Neuronal stem cell (in vitro differentiated cells): ENCODE measurements around the gene ADAMTSL5. TPM values are rescaled to one million over a fixed set of nuclear protein-coding genes. Genes with fewer than 3 reads are reported as not detected.

Experiments
- DNase-seq: peaks from one replicate; pipeline ENCODE4 v3.0.0-alpha.2; 2013; ENCODE audit warnings: low spot score
- H2AFZ ChIP-seq: one replicate; pipeline ENCODE4 v1.6.1; 2013; ENCODE audit warnings: mild to moderate bottlenecking, low read length, inconsistent platforms
- H2AK5ac ChIP-seq: 2 replicates; pipeline ENCODE4 v1.6.1; 2013; ENCODE audit warnings: low read depth, mild to moderate bottlenecking, inconsistent platforms, low read length, moderate library complexity, mixed read lengths
- H2BK120ac ChIP-seq: 2 replicates; pipeline ENCODE4 v1.6.1; 2013; ENCODE audit warnings: low read depth, mild to moderate bottlenecking, inconsistent platforms, low read length, moderate library complexity, mixed read lengths
- H2BK12ac ChIP-seq: one replicate; pipeline ENCODE4 v1.6.1; 2013; ENCODE audit warnings: low read length, inconsistent platforms
- H2BK15ac ChIP-seq: 2 replicates; pipeline ENCODE4 v1.6.1; 2013; ENCODE audit warnings: mild to moderate bottlenecking, low read length, inconsistent platforms, mixed read lengths
- H2BK5ac ChIP-seq: one replicate; pipeline ENCODE4 v1.6.1; 2013; ENCODE audit warnings: inconsistent platforms, mild to moderate bottlenecking, low read length, moderate library complexity
- H3K14ac ChIP-seq: one replicate; pipeline ENCODE4 v1.6.1; 2013; ENCODE audit warnings: low read length, inconsistent platforms
- H3K18ac ChIP-seq: 2 replicates; pipeline ENCODE4 v1.6.1; 2013; ENCODE audit warnings: low read length, inconsistent platforms
- H3K23ac ChIP-seq: 2 replicates; pipeline ENCODE4 v1.6.1; 2013; ENCODE audit warnings: low read depth, mild to moderate bottlenecking, mixed read lengths, low read length, inconsistent platforms; ENCODE audit not compliant: poor library complexity
- H3K27ac ChIP-seq: replicated peaks from 3 replicates; pipeline ENCODE4 v1.5.1; 2013; ENCODE audit warnings: low read length, inconsistent platforms
- H3K27me3 ChIP-seq, 3 experiments: 2 replicates each; pipeline ENCODE4 v1.6.1; 2013; ENCODE audit warnings: low read length in 3 of 3, mild to moderate bottlenecking in 2 of 3, inconsistent platforms in 1 of 3, low read depth in 1 of 3, mixed read lengths in 1 of 3, moderate library complexity in 1 of 3; ENCODE audit not compliant: control insufficient read depth in 3 of 3, insufficient read depth in 3 of 3
- H3K36me3 ChIP-seq, 2 donors: replicated peaks in 1 of 2; 2 replicates each; pipeline ENCODE4 v1.6.1; 2013; ENCODE audit warnings: low read length in 2 of 2; ENCODE audit not compliant: control insufficient read depth in 2 of 2, insufficient read depth in 2 of 2
- H3K4ac ChIP-seq: 2 replicates; pipeline ENCODE4 v1.6.1; 2013; ENCODE audit warnings: inconsistent platforms, mild to moderate bottlenecking, low read length, moderate library complexity
- H3K4me1 ChIP-seq, 2 donors: 1 replicate in 1 of 2; 2 replicates in 1 of 2; pipeline ENCODE4 v1.6.1; 2013; ENCODE audit warnings: low read length in 2 of 2, low read depth in 1 of 2; ENCODE audit not compliant: control insufficient read depth in 2 of 2, insufficient read depth in 1 of 2
- H3K4me2 ChIP-seq: one replicate; pipeline ENCODE4 v1.6.1; 2013; ENCODE audit warnings: mild to moderate bottlenecking, low read length, inconsistent platforms; ENCODE audit not compliant: insufficient read depth, poor library complexity, severe bottlenecking
- H3K4me3 ChIP-seq, 2 donors: 2 replicates each; pipeline ENCODE4 v1.5.1; 2013; ENCODE audit warnings: low read length in 2 of 2, mild to moderate bottlenecking in 2 of 2, inconsistent platforms in 1 of 2, moderate library complexity in 1 of 2
- H3K79me1 ChIP-seq: one replicate; pipeline ENCODE4 v1.6.1; 2013; ENCODE audit warnings: low read depth, mild to moderate bottlenecking, inconsistent platforms, low read length, moderate library complexity
- H3K9ac ChIP-seq: one replicate; pipeline ENCODE4 v1.6.1; 2013; ENCODE audit warnings: mild to moderate bottlenecking, low read depth, low read length, inconsistent platforms; ENCODE audit not compliant: poor library complexity
- H3K9me3 ChIP-seq, 2 donors: replicated peaks in 1 of 2; 2 replicates each; pipeline versions ENCODE3 to v1.6.1; 2013; ENCODE audit warnings: low read length in 2 of 2, mild to moderate bottlenecking in 2 of 2, inconsistent platforms in 1 of 2, low read depth in 1 of 2, mixed read lengths in 1 of 2, moderate library complexity in 1 of 2; ENCODE audit not compliant: control insufficient read depth in 2 of 2, insufficient read depth in 1 of 2
- H4K8ac ChIP-seq: one replicate; pipeline ENCODE4 v1.6.1; 2013; ENCODE audit warnings: low read depth, mild to moderate bottlenecking, inconsistent platforms, low read length, moderate library complexity
- H4K91ac ChIP-seq: one replicate; pipeline ENCODE4 v1.6.1; 2013; ENCODE audit warnings: low read length, low read depth, mild to moderate bottlenecking, inconsistent platforms; ENCODE audit not compliant: poor library complexity
- WGBS, 2 donors: extraction: QIAGEN DNeasy Blood & Tissue Kit; methylation state at CpG; one replicate each; pipeline ENCODE4 v1.1.7; 2013; ENCODE audit warnings: missing lambda C conversion rate in 2 of 2, mixed read lengths in 1 of 2; ENCODE audit not compliant: insufficient read length in 2 of 2, insufficient replicate concordance in 1 of 2; ENCODE audit errors: extremely low coverage in 2 of 2; 5-methylcytosine and 5-hydroxymethylcytosine counted together
- polyA plus RNA-seq, 2 experiments: library from polyadenylated mRNA; stranded (reverse); fragments of 200-250 nt; gene quantifications; one replicate each; pipeline ENCODE4 v1.2.3, GENCODE V29; 2013

Gene ADAMTSL5, protein sequence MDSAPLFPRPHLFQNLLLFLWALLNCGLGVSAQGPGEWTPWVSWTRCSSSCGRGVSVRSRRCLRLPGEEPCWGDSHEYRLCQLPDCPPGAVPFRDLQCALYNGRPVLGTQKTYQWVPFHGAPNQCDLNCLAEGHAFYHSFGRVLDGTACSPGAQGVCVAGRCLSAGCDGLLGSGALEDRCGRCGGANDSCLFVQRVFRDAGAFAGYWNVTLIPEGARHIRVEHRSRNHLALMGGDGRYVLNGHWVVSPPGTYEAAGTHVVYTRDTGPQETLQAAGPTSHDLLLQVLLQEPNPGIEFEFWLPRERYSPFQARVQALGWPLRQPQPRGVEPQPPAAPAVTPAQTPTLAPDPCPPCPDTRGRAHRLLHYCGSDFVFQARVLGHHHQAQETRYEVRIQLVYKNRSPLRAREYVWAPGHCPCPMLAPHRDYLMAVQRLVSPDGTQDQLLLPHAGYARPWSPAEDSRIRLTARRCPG
- 0.31 TPM for polyA plus RNA-seq (2013, experiment 1 of 2)
- polyA plus RNA-seq (2013, experiment 2 of 2): 0.21 TPM

DNA sequence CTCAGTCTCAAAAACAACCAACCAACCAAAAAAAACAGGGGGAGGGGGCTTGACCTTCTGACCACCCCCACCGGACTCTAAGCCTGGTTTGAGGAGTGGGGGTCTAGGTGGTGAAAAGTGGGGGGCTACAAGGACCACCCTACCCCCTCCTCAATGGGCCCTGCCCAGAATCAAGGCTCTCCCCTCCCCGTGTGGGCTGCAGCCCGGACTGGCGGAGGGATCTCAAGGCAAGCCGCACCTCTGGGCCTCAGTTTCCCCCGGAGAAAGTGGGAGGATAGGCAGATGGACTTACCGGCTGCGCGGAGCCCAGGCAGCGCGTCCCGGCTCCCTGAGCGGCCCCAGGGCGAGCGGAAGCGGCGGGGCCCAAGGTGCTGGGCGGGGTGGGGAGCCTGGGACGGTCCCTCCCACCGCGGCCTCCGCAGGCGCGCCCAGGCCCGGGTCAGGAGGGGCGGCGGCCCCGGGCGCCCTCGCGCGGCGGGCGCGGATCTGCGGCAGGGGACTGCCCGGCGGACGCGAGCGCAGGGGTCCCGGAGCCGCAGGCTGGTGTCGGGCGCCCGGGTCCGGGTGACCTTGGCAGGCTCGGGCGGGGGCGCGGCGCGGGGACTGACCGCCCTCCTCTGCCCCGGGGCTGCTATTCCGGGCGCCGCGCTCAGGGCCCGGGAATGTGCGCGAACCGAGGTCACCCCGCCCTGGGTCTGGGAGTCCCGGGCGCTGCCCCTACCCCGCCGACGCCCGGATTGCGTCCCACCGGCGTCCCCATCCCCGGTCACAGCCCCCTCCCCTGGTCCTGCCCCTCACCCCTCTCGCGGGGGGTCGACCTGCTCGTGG lies at the start of gene ADAMTSL5:
Gene ADAMTSL5, minus strand, starts transcription at position 349 of the 828 bp plus-strand sequence. CDS start 2,076 bp downstream, outside the sequence.
- Histone ChIP-seq H3K79me1 (no peaks in the 10 kb centered on the region), H2BK120ac (peak within 1 kb of the TSS; percentile 94), H3K4me3 (peak within 1 kb of the TSS in 1 of 2 donors; percentile 37), H2BK15ac (peak within 1 kb of the TSS; percentile 75), H3K14ac (peak within 1 kb of the TSS; percentile 8), H2BK5ac (no peak within 1 kb of the TSS), H3K4me2 (peak within 1 kb of the TSS; percentile 73), H4K8ac (no peak within 1 kb of the TSS), H3K36me3 (no peaks in the 10 kb centered on the region), H3K27me3 (peaks cover 2 to 63% (median 26%) of the 10 kb centered on the region in 3 experiments), H2AFZ (peak within 1 kb of the TSS; percentile 53), H3K4ac (no peak within 1 kb of the TSS), H2BK12ac (peak within 1 kb of the TSS; percentile 94), H3K4me1 (peaks cover 3 to 9% of the 10 kb centered on the region in 2 donors), H3K9me3 (peaks cover 0 to 8% of the 10 kb centered on the region in 2 donors), H3K18ac (peak within 1 kb of the TSS; percentile 87), H4K91ac (peak within 1 kb of the TSS; percentile 64), H2AK5ac (peak within 1 kb of the TSS; percentile 98), H3K23ac (peak within 1 kb of the TSS; percentile 80), H3K27ac (no peak within 1 kb of the TSS), H3K9ac (no peak within 1 kb of the TSS)
- DNase-seq: no peak
- no CpG with 5 or more reads among the region's 78 CpGs for WGBS, 2 donors

DNA sequence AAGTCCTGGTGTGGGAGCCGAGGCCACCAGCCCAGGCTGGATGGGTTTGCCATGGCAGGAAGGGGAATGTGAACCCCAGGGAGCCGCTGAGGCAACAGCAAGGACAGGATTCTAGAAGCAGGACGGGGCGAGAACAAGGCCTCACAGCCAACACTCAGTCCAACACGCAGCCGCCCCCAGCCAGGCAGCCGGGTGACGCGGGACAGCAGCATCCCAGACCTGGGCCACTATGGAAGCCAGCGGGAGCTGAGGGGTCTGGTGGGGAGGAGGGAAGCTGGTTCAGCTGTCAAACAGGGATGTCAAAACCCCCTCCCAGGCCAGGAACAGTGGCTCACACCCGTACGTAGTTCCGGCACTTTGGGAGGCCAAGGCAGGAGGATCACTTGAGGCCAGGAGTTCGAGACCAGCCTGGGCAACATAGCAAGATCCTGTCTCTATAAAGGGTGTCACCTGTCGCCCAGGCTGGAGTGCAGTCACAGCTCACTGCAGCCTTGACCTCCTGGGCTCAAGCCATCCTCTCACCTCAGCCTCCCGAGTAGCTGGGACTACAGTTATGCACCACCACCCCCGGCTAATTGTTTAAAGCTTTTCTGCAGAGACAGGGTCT lies 48.5 kb upstream of the ADAMTSL5 start:
- Histone ChIP-seq H2AK5ac (no peak overlapping the region), H3K79me1 (peaks cover 44% of the 10 kb centered on the region), H3K9me3 (peaks cover 0 to 8% of the 10 kb centered on the region in 2 donors), H3K23ac (peak overlapping the region; percentile 52), H3K4me2 (no peak overlapping the region), H3K9ac (peak overlapping the region; percentile 78), H3K27ac (peak overlapping the region; percentile 35), H3K14ac (no peak overlapping the region), H3K18ac (no peak overlapping the region), H3K36me3 (peaks cover 39 to 83% of the 10 kb centered on the region in 2 donors), H4K8ac (no peak overlapping the region), H2BK120ac (no peak overlapping the region), H2BK15ac (no peak overlapping the region), H3K4me3 (no peak overlapping the region), H2BK5ac (peak overlapping the region; percentile 76), H2AFZ (no peak overlapping the region), H3K4ac (no peak overlapping the region), H4K91ac (no peak overlapping the region), H3K27me3 (no peaks in the 10 kb centered on the region), H3K4me1 (peaks cover 10 to 14% of the 10 kb centered on the region in 2 donors), H2BK12ac (no peak overlapping the region)
- WGBS, 2 donors: no CpG with 5 or more reads among the region's 17 CpGs
- DNase-seq: no peak

DNA sequence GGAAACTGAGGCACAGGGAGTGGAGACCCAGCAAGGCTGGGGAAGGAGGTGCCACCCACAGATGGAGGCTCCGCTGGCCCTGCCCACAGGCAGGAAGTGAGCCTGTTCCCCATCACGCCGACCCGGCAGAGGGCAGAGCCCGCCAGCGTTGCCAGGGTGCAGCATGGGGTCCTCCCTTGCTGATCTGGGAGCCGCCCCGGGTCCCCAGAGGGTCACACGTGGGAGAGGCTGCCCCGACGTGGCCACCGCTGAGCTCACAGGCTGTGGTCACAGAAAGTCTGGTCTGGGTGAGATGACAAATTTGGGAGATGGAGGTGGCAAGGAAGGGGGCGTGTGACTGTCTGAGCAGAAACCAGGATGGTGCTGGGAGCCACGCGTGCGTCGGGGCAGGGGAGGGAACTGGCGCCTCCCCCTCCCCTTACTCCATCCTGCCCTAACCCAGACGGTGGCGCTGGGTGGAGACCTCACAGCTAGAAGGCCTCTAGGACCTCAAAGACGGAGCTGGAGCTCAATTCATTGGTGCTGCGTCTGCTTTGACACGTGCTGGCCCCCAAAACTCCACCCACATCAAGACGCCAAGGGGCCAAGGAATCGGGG lies 47.6 kb upstream of the ADAMTSL5 start:
- Histone ChIP-seq H4K91ac (no peak overlapping the region), H3K14ac (no peak overlapping the region), H3K27me3 (no peaks in the 10 kb centered on the region), H2BK5ac (peak overlapping the region; percentile 76), H3K79me1 (peaks cover 50% of the 10 kb centered on the region), H3K36me3 (peaks cover 37 to 74% of the 10 kb centered on the region in 2 donors), H3K27ac (no peak overlapping the region), H3K4me2 (no peak overlapping the region), H2AK5ac (no peak overlapping the region), H3K18ac (no peak overlapping the region), H4K8ac (no peak overlapping the region), H3K9ac (peak overlapping the region; percentile 80), H2AFZ (no peak overlapping the region), H3K4me1 (peaks cover 3 to 6% of the 10 kb centered on the region in 2 donors), H3K4ac (no peak overlapping the region), H3K23ac (peak overlapping the region; percentile 11), H2BK15ac (no peak overlapping the region), H2BK12ac (no peak overlapping the region), H3K4me3 (no peak overlapping the region), H2BK120ac (no peak overlapping the region), H3K9me3 (peaks cover 0 to 8% of the 10 kb centered on the region in 2 donors)
- DNase-seq: no peak
- no CpG with 5 or more reads among the region's 25 CpGs for WGBS, 2 donors
